H1 (cell line): Measurements from ENCODE around the gene SLC35F1. TPM values are rescaled to one million over a fixed set of nuclear protein-coding genes. Genes with fewer than 3 reads are reported as not detected.

Experiments
- CTCF ChIA-PET: fragments of 300-600 bp; sonication (Branson Sonifier 250); formaldehyde crosslinking; loops from one replicate; lab custom pipeline; 2021; ENCODE audit not compliant: partially characterized antibody; lab: Charles Lee
- POLR2A ChIA-PET: fragments of 300-600 bp; sonication (Branson Sonifier 250); formaldehyde crosslinking; loops from one replicate; lab custom pipeline; 2021; ENCODE audit warnings: inconsistent platforms; ENCODE audit not compliant: partially characterized antibody; lab: Charles Lee
- DNase-seq, 2 experiments: peaks; one replicate each; pipeline versions ENCODE4 v3.0.0 to v3.0.0-alpha.2; 2010 to 2022; ENCODE audit warnings: low spot score in 2 of 2, low read depth in 1 of 2, mixed read lengths in 1 of 2
- FAIRE-seq: peaks from 2 replicates; lab custom pipeline; 2011; peaks lifted over from hg19 to GRCh38; lab: Jason Lieb, UNC
- H2AFZ ChIP-seq: 2 replicates; pipeline ENCODE4 v1.8.1; 2012; ENCODE audit warnings: low read length, inconsistent platforms
- H2AK5ac ChIP-seq: 2 replicates; pipeline ENCODE4 v1.6.1; 2013; ENCODE audit warnings: low read depth, low read length
- H2BK120ac ChIP-seq: replicated peaks from 2 replicates; pipeline ENCODE3; 2013; ENCODE audit warnings: low read depth, low read length, inconsistent platforms
- H2BK12ac ChIP-seq: 2 replicates; pipeline ENCODE4 v1.6.1; 2013; ENCODE audit warnings: low read depth, low read length
- H2BK15ac ChIP-seq: 2 replicates; pipeline ENCODE4 v1.6.1; 2013; ENCODE audit warnings: low read length
- H2BK20ac ChIP-seq: 2 replicates; pipeline ENCODE4 v1.6.1; 2013; ENCODE audit warnings: low read length
- H2BK5ac ChIP-seq: 2 replicates; pipeline ENCODE4 v1.6.1; 2013; ENCODE audit warnings: low read depth, low read length
- H3K14ac ChIP-seq: 2 replicates; pipeline ENCODE4 v1.6.1; 2013; ENCODE audit warnings: inconsistent platforms; ENCODE audit not compliant: insufficient read length
- H3K18ac ChIP-seq: 2 replicates; pipeline ENCODE4 v1.6.1; 2013; ENCODE audit warnings: low read length; ENCODE audit errors: extremely low read depth
- H3K23ac ChIP-seq: 2 replicates; pipeline ENCODE4 v1.6.1; 2013; ENCODE audit warnings: inconsistent platforms; ENCODE audit not compliant: insufficient read length
- H3K23me2 ChIP-seq: 2 replicates; pipeline ENCODE4 v1.6.1; 2013; ENCODE audit warnings: low read depth, low read length
- H3K27ac ChIP-seq: 2 replicates; pipeline ENCODE4 v1.6.1; 2011; ENCODE audit warnings: low read depth, low read length, inconsistent platforms
- H3K27me3 ChIP-seq, 4 experiments: replicated peaks in 1 of 4; 1 replicate in 1 of 4; 2 replicates in 3 of 4; pipeline versions ENCODE4 v1.6.1 to v1.8.1; 2011 to 2013; ENCODE audit warnings: low read length in 3 of 4, mild to moderate bottlenecking in 3 of 4, inconsistent platforms in 2 of 4, mixed read lengths in 2 of 4, moderate library complexity in 1 of 4; ENCODE audit not compliant: control insufficient read depth in 3 of 4, insufficient read depth in 3 of 4; ENCODE audit errors: extremely low read depth in 1 of 4
- H3K36me3 ChIP-seq, 4 experiments: 2 replicates each; pipeline versions ENCODE4 v1.6.1 to v1.8.1; 2011 to 2013; ENCODE audit warnings: mild to moderate bottlenecking in 4 of 4, low read length in 3 of 4, moderate library complexity in 2 of 4, control low read depth in 1 of 4, inconsistent platforms in 1 of 4; ENCODE audit not compliant: insufficient read depth in 4 of 4, control insufficient read depth in 2 of 4
- H3K4ac ChIP-seq: replicated peaks from 2 replicates; pipeline ENCODE3; 2013; ENCODE audit warnings: low read length, low read depth, mixed read lengths, inconsistent platforms; ENCODE audit not compliant: insufficient read length
- H3K4me1 ChIP-seq, 4 experiments: replicated peaks in 1 of 4; 1 replicate in 1 of 4; 2 replicates in 3 of 4; pipeline versions ENCODE4 v1.6.1 to v1.8.1; 2011 to 2013; ENCODE audit warnings: low read length in 3 of 4, inconsistent platforms in 2 of 4, mixed read lengths in 1 of 4; ENCODE audit not compliant: insufficient read depth in 4 of 4, control insufficient read depth in 3 of 4
- H3K4me2 ChIP-seq, 2 experiments: 2 replicates each; pipeline versions ENCODE4 v1.6.1 to v1.8.1; 2011 to 2013; ENCODE audit warnings: low read depth in 2 of 2, low read length in 2 of 2, control low read depth in 1 of 2, inconsistent platforms in 1 of 2, mild to moderate bottlenecking in 1 of 2; ENCODE audit not compliant: insufficient read depth in 1 of 2
- H3K4me3 ChIP-seq, 4 experiments: fragments of 200-600, 300-600 bp in 1 of 4; sonication (generic), shearing (Covaris generic), sonication (Bioruptor Twin) in 1 of 4; 2 replicates each; pipeline versions ENCODE4 v1.5.1 to v1.8.1; 2011 to 2016; ENCODE audit warnings: low read length in 4 of 4, low read depth in 3 of 4, control low read depth in 2 of 4, inconsistent platforms in 2 of 4, mild to moderate bottlenecking in 2 of 4, mixed read lengths in 1 of 4, moderate library complexity in 1 of 4; ENCODE audit not compliant: insufficient read depth in 2 of 4; ENCODE audit errors: extremely low read depth in 1 of 4
- H3K56ac ChIP-seq: replicated peaks from 2 replicates; pipeline ENCODE3; 2013; ENCODE audit warnings: low read depth, mild to moderate bottlenecking, mixed read lengths, low read length, inconsistent platforms; ENCODE audit not compliant: insufficient read length
- H3K79me1 ChIP-seq: 2 replicates; pipeline ENCODE4 v1.6.1; 2013; ENCODE audit warnings: low read depth, low read length, control low read depth
- H3K79me2 ChIP-seq, 2 experiments: 2 replicates each; pipeline versions ENCODE4 v1.6.1 to v1.8.1; 2012 to 2013; ENCODE audit warnings: low read length in 2 of 2, mild to moderate bottlenecking in 2 of 2, inconsistent platforms in 1 of 2; ENCODE audit not compliant: insufficient read depth in 2 of 2, control insufficient read depth in 1 of 2
- H3K9ac ChIP-seq, 4 experiments: replicated peaks in 1 of 4; 1 replicate in 1 of 4; 2 replicates in 3 of 4; pipeline versions ENCODE4 v1.6.1 to v1.8.1; 2011 to 2013; ENCODE audit warnings: low read depth in 3 of 4, low read length in 3 of 4, control low read depth in 2 of 4, mild to moderate bottlenecking in 2 of 4, moderate library complexity in 2 of 4, inconsistent platforms in 1 of 4; ENCODE audit errors: extremely low read depth in 1 of 4
- H3K9me3 ChIP-seq, 2 experiments: 2 replicates each; pipeline versions ENCODE4 v1.6.1 to v1.8.1; 2012 to 2013; ENCODE audit warnings: mild to moderate bottlenecking in 2 of 2, moderate library complexity in 2 of 2, control low read depth in 1 of 2, inconsistent platforms in 1 of 2, low read depth in 1 of 2, low read length in 1 of 2, mixed read lengths in 1 of 2; ENCODE audit not compliant: insufficient read depth in 2 of 2
- H4K20me1 ChIP-seq, 2 experiments: replicated peaks in 1 of 2; 2 replicates each; pipeline versions ENCODE3 to v1.8.1; 2011 to 2013; ENCODE audit warnings: inconsistent platforms in 2 of 2, low read length in 2 of 2, mild to moderate bottlenecking in 1 of 2; ENCODE audit not compliant: insufficient read depth in 2 of 2, control insufficient read depth in 1 of 2
- H4K5ac ChIP-seq: 2 replicates; pipeline ENCODE4 v1.6.1; 2013; ENCODE audit warnings: low read length, low read depth, mixed read lengths, inconsistent platforms; ENCODE audit not compliant: insufficient read length
- H4K8ac ChIP-seq: 2 replicates; pipeline ENCODE4 v1.8.0; 2013; ENCODE audit warnings: mild to moderate bottlenecking, moderate library complexity, low read length, inconsistent platforms; ENCODE audit not compliant: insufficient read depth; ENCODE audit errors: extremely low read depth
- H4K91ac ChIP-seq: replicated peaks from 2 replicates; pipeline ENCODE3; 2013; ENCODE audit warnings: low read length, mixed read lengths, inconsistent platforms; ENCODE audit not compliant: insufficient read length
- ASH2L ChIP-seq: fragments of 200-600, 300-600 bp; sonication (generic); IDR thresholded peaks from one replicate; pipeline ENCODE4 v1.7.1; 2017; ENCODE audit warnings: low read length
- BACH1 ChIP-seq: IDR thresholded peaks from 2 replicates; pipeline ENCODE4 v1.6.1; 2012; ENCODE audit warnings: low read length, improper control_type of control experiment
- CBX5 ChIP-seq: fragments of 300-800, 300-1000 bp; sonication (generic); IDR thresholded peaks from 2 replicates; pipeline ENCODE4 v1.7.1; 2016; ENCODE audit warnings: antibody characterized with exemption, low read length, low read depth
- CHD1 ChIP-seq: IDR thresholded peaks from 2 replicates; pipeline ENCODE4 v1.6.1; 2012; ENCODE audit warnings: low read depth, low read length, improper control_type of control experiment
- KDM4A ChIP-seq: IDR thresholded peaks from one replicate; pipeline ENCODE4 v1.7.1; 2012; ENCODE audit warnings: low read depth, mild to moderate bottlenecking, moderate library complexity, low read length, inconsistent platforms; ENCODE audit not compliant: severe bottlenecking
- KDM5A ChIP-seq: fragments of 200-600 bp; IDR thresholded peaks from 2 replicates; pipeline ENCODE4 v1.7.1; 2012; ENCODE audit warnings: mild to moderate bottlenecking, low read length, inconsistent platforms, mixed read lengths
- NRF1 ChIP-seq: IDR thresholded peaks from 2 replicates; pipeline ENCODE4 v1.6.1; 2011; ENCODE audit warnings: mild to moderate bottlenecking, low read depth, low read length, improper control_type of control experiment
- POLR2A ChIP-seq, 2 experiments: IDR thresholded peaks; 1 replicate in 1 of 2; 2 replicates in 1 of 2; pipeline ENCODE4 v1.6.1; 2011; ENCODE audit warnings: low read depth in 2 of 2, low read length in 2 of 2, mild to moderate bottlenecking in 2 of 2; ENCODE audit errors: control extremely low read depth in 1 of 2
- RFX5 ChIP-seq: IDR thresholded peaks from 2 replicates; pipeline ENCODE4 v1.6.1; 2011; ENCODE audit warnings: low read depth, low read length, improper control_type of control experiment, borderline replicate concordance
- RXRA ChIP-seq: IDR thresholded peaks from 2 replicates; pipeline ENCODE4 v1.6.1; 2011; ENCODE audit warnings: low read depth, mild to moderate bottlenecking, low read length, moderate library complexity; ENCODE audit not compliant: insufficient read depth
- SIN3A ChIP-seq, 2 experiments: IDR thresholded peaks in 1 of 2; conservative IDR thresholded peaks in 1 of 2; 2 replicates each; pipeline ENCODE4 v1.6.1; 2011 to 2012; ENCODE audit warnings: low read length in 2 of 2, improper control_type of control experiment in 1 of 2, low read depth in 1 of 2, mild to moderate bottlenecking in 1 of 2
- YY1 ChIP-seq: IDR thresholded peaks from 2 replicates; pipeline ENCODE4 v1.6.1; 2011; ENCODE audit warnings: low read depth, mild to moderate bottlenecking, low read length
- ZNF274 ChIP-seq: IDR thresholded peaks from 2 replicates; pipeline ENCODE4 v1.7.0; 2012; ENCODE audit warnings: low read length, borderline replicate concordance; ENCODE audit errors: extremely low read depth
- WGBS, 2 experiments: shearing (Covaris generic) in 1 of 2; methylation state at CpG; one replicate each; pipeline versions ENCODE4 v1.1.6 to v1.1.7; 2013 to 2015; ENCODE audit warnings: low lambda C conversion rate in 2 of 2, mixed read lengths in 2 of 2, inconsistent platforms in 1 of 2, low coverage in 1 of 2, missing lambda C conversion rate in 1 of 2; ENCODE audit not compliant: insufficient replicate concordance in 2 of 2, insufficient coverage in 1 of 2, insufficient read length in 1 of 2; ENCODE audit errors: extremely low coverage in 1 of 2, missing lambda C conversion rate in 1 of 2; 5-methylcytosine and 5-hydroxymethylcytosine counted together
- polyA plus RNA-seq, 7 experiments: library from polyadenylated mRNA; depleted of rRNA in 3 of 7; stranded (reverse) in 5 of 7; unstranded in 2 of 7; fragments of >200 nt in 5 of 7; fragments of 200-250 nt in 2 of 7; gene quantifications; 1 replicate in 5 of 7; 2 replicates in 1 of 7; 4 replicates in 1 of 7; pipeline versions ENCODE4 v1.2.1 to v1.2.3, GENCODE V29; 2011 to 2013; ENCODE audit warnings: missing spikeins in 2 of 7, mixed read lengths in 2 of 7
- total RNA-seq: library from RNA; stranded (reverse); fragmentation: NEBNext Ultra II Directional; extraction: Animal tissue kit (Norgen Biotek cat#: 25700); gene quantifications from 2 replicates; pipeline ENCODE4 v1.2.1, GENCODE V29; 2021
- TF ChIP-seq, protein P1 (sequence below): IDR thresholded peaks from 2 replicates; pipeline ENCODE4 v1.6.1; 2012; ENCODE audit warnings: low read length, inconsistent platforms

The SLC35F1 gene
- total and polyA plus RNA-seq, 2 of the 8 experiments (the other 6 are each of a cell fraction or from before 2014, with no cell fraction given): 7.0 to 10.0 TPM

DNA sequence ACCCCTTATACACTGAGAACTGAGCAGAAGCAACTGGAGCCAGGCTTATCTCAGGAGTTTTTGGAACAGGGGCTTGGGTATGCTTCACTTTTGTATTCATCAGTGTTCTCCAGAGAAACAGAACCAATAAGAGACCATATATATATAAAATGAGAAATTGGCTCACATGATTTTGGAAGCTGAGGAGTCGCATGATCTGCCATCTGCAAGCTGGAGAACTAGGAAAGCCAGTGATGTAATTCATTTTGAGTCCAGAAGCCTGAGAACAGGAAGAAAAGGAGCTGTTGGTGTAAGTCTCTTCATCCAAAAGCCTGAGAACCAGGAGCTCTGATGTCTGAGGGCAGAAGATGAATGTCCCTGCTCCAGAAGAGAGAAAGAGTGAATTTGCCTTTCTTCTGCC is 272.0 kb downstream of the SLC35F1 start:
- Histone ChIP-seq H4K91ac (no peak overlapping the region), H3K4me1 (no peaks in the 10 kb centered on the region), H2BK5ac (no peak overlapping the region), H2AK5ac (no peak overlapping the region), H4K8ac (no peak overlapping the region), H4K5ac (no peak overlapping the region), H3K9me3 (peaks cover under 1 to 2% of the 10 kb centered on the region in 2 experiments; a peak in 2 of 4 replicates), H3K56ac (no peak overlapping the region), H3K14ac (no peak overlapping the region), H3K79me2 (no peaks in the 10 kb centered on the region), H3K79me1 (no peaks in the 10 kb centered on the region), H2BK120ac (no peak overlapping the region), H3K23me2 (no peaks in the 10 kb centered on the region), H3K23ac (no peak overlapping the region), H3K4me2 (no peak overlapping the region), H3K4me3 (no peak overlapping the region), H3K4ac (no peak overlapping the region), H3K18ac (no peak overlapping the region), H4K20me1 (no peaks in the 10 kb centered on the region), H2BK20ac (no peak overlapping the region), H3K27ac (no peak overlapping the region), H2BK15ac (no peak overlapping the region), H3K9ac (no peak overlapping the region), H3K36me3 (no peaks in the 10 kb centered on the region), H2AFZ (no peak overlapping the region), H3K27me3 (peaks cover 0 to 2% (median 0%) of the 10 kb centered on the region in 4 experiments; a peak in 1 of 7 replicates), H2BK12ac (no peak overlapping the region)
- WGBS, 2 experiments: 77% methylated on average over 1 of the region's 1 CpG; no CpG with 5 or more reads in 1 of the 2 experiments
- DNase-seq (no peak), FAIRE-seq (no peak)
- POLR2A ChIA-PET: no interaction called here
- CTCF ChIA-PET: interaction anchor here (1.2 kb wide), 1 partner anchor 77 kb away, joined by 3 read pairs; no protein-coding TSS in a partner anchor
- TF ChIP-seq, protein P1, sequence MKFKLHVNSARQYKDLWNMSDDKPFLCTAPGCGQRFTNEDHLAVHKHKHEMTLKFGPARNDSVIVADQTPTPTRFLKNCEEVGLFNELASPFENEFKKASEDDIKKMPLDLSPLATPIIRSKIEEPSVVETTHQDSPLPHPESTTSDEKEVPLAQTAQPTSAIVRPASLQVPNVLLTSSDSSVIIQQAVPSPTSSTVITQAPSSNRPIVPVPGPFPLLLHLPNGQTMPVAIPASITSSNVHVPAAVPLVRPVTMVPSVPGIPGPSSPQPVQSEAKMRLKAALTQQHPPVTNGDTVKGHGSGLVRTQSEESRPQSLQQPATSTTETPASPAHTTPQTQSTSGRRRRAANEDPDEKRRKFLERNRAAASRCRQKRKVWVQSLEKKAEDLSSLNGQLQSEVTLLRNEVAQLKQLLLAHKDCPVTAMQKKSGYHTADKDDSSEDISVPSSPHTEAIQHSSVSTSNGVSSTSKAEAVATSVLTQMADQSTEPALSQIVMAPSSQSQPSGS: no peak
- TF ChIP-seq RXRA (no peak), CBX5 (no peak), SIN3A (conservative IDR thresholded peaks at IDR 0.05 in 1 of 2, IDR thresholded peaks at IDR 0.05 in 1 of 2; ENCODE audit: low read depth in 1 of 2, low read length in 2 of 2) (no peak), YY1 (no peak), ASH2L (no peak), CHD1 (no peak), KDM5A (no peak), BACH1 (no peak), NRF1 (no peak), ZNF274 (no peak), POLR2A (IDR thresholded peaks at IDR 0.05; ENCODE audit: control extremely low read depth in 1 of 2, low read depth in 2 of 2, low read length in 2 of 2) (no peak), KDM4A (no peak), RFX5 (no peak)
